Gastroesophageal sphincter (tissue), 4 donors: ENCODE measurements around the gene CCDC85B. TPM values are rescaled to one million over a fixed set of nuclear protein-coding genes. Genes with fewer than 3 reads are reported as not detected.
"Not testable (repeated sequence)": the region's sequence is repeated elsewhere in the genome, so short reads cannot be mapped to it uniquely, and the experiment has no call there.

Experiments used
- ATAC-seq: fragments of 150-250 bp; one replicate; pipeline ENCODE4 v1.9.1; 2016; ENCODE audit warnings: mild to moderate bottlenecking, moderate library complexity
- H3K27ac ChIP-seq, 4 donors: fragments of 200-600 bp; sonication (generic) in 3 of 4; 1 replicate in 3 of 4; 2 replicates in 1 of 4; pipeline ENCODE4 v1.5.1; 2016 to 2019
- H3K27me3 ChIP-seq: fragments of 200-600 bp; sonication (generic); one replicate; pipeline ENCODE4 v1.5.1; 2019
- H3K36me3 ChIP-seq, 2 donors: fragments of 200-600 bp; sonication (generic); one replicate each; pipeline ENCODE4 v1.5.1; 2019; ENCODE audit warnings: control low read depth in 1 of 2
- H3K4me1 ChIP-seq, 3 donors: fragments of 200-600 bp; sonication (generic); 1 replicate in 2 of 3; 2 replicates in 1 of 3; pipeline ENCODE4 v1.5.1; 2016 to 2019; ENCODE audit warnings: control low read depth in 2 of 3
- H3K4me3 ChIP-seq, 2 donors: fragments of 200-600 bp; sonication (generic); one replicate each; pipeline ENCODE4 v1.5.1; 2019; ENCODE audit warnings: mild to moderate bottlenecking in 1 of 2, moderate library complexity in 1 of 2
- H3K9me3 ChIP-seq, 3 donors: fragments of 200-600 bp; sonication (generic); one replicate each; pipeline ENCODE4 v1.5.1; 2017 to 2019; ENCODE audit warnings: control low read depth in 2 of 3
- CTCF ChIP-seq, 4 experiments: fragments of 200-600 bp in 2 of 4; fragments of 450-650 bp in 2 of 4; sonication (generic) in 1 of 4; IDR thresholded peaks; one replicate each; pipeline ENCODE4 v1.5.1; 2017 to 2019; ENCODE audit warnings: antibody characterized with exemption in 4 of 4, mild to moderate bottlenecking in 2 of 4, moderate library complexity in 2 of 4
- EP300 ChIP-seq: sonication (generic); formaldehyde crosslinking; IDR thresholded peaks from one replicate; pipeline ENCODE4 v1.6.1; 2017; ENCODE audit warnings: antibody characterized with exemption, mild to moderate bottlenecking
- POLR2A ChIP-seq, 2 donors: fragments of 450-650 bp; IDR thresholded peaks; one replicate each; pipeline ENCODE4 v1.6.1; 2017; ENCODE audit warnings: antibody characterized with exemption in 2 of 2, mild to moderate bottlenecking in 2 of 2, moderate library complexity in 1 of 2
- POLR2AphosphoS5 ChIP-seq: sonication (generic); formaldehyde crosslinking; IDR thresholded peaks from one replicate; pipeline ENCODE4 v1.6.1; 2017; ENCODE audit warnings: antibody characterized with exemption
- WGBS, 2 donors: methylation state at CpG; one replicate each; pipeline ENCODE4 v1.1.5; 2018; ENCODE audit warnings: low coverage in 1 of 2; 5-methylcytosine and 5-hydroxymethylcytosine counted together
- total RNA-seq, 4 donors: library from RNA; depleted of rRNA; stranded (reverse); fragments of >200 nt; gene quantifications; one replicate each; pipeline ENCODE4 v1.1.0, GENCODE V29; 2016

The CCDC85B gene
- total RNA-seq, 4 donors from 2014 or later: 68.7 to 111 (median 77.7) TPM

- Histone ChIP-seq H3K36me3 (peaks cover 0 to 24% of the 10 kb centered on the region in 2 donors), H3K4me3 (no peak overlapping the region), H3K27ac (no peak overlapping the region), H3K4me1 (peaks cover 0 to 11% (median 0%) of the 10 kb centered on the region in 3 donors), H3K9me3 (peaks cover 0 to 10% (median 0%) of the 10 kb centered on the region in 3 donors), H3K27me3 (no peaks in the 10 kb centered on the region)
- ATAC-seq: no peak
- TF ChIP-seq EP300 (no peak), POLR2A (IDR thresholded peaks at IDR 0.05) (no peak), POLR2AphosphoS5 (no peak), CTCF (IDR thresholded peaks at IDR 0.05) (no peak)
- 35% methylated on average over 2 of the region's 3 CpGs; no CpG with 5 or more reads in 1 of the 2 donors for WGBS, 2 donors
Observed at GRCh38 chr11:65847746-65848145, 42.7 kb upstream of the CCDC85B start.

- H3K9me3 ChIP-seq, ATAC-seq: not testable (repeated sequence)
Observed at GRCh38 chr11:65848693-65849092, 41.8 kb upstream of the CCDC85B start.

GRCh38 chr11:65849366-65849765 is 41.1 kb upstream of the CCDC85B start:
- no peak overlapping the region for H3K27ac ChIP-seq
- no peaks in the 10 kb centered on the region for H3K27me3 ChIP-seq
- ATAC-seq: no peak
- H3K9me3 ChIP-seq: peaks cover 0 to 10% (median 0%) of the 10 kb centered on the region in 3 donors
- peaks cover 0 to 27% (median 0%) of the 10 kb centered on the region in 3 donors for H3K4me1 ChIP-seq
- WGBS, 2 donors: 70 to 80% methylated on average over 1 to 7 of the region's 8 CpGs
- peaks cover 0 to 40% of the 10 kb centered on the region in 2 donors for H3K36me3 ChIP-seq
- no peak for TF ChIP-seq EP300
- H3K4me3 ChIP-seq: no peak overlapping the region

More at GRCh38 chr11:65848693-65849092, 41.8 kb upstream of the CCDC85B start:
- not testable (repeated sequence) for H3K27me3 ChIP-seq, H3K27ac ChIP-seq, H3K4me3 ChIP-seq
- Histone ChIP-seq H3K36me3 (peaks cover 0 to 33% of the 10 kb centered on the region in 2 donors), H3K4me1 (peaks cover 0 to 20% (median 0%) of the 10 kb centered on the region in 3 donors)
- 59 to 76% methylated on average over 2 to 6 of the region's 7 CpGs for WGBS, 2 donors

- WGBS, 2 donors: 24% methylated on average over 5 of the region's 16 CpGs; no CpG with 5 or more reads in 1 of the 2 donors
- Histone ChIP-seq H3K9me3 (peaks cover 0 to 10% (median 0%) of the 10 kb centered on the region in 3 donors), H3K36me3 (peaks cover 0 to 44% of the 10 kb centered on the region in 2 donors), H3K27ac (no peak overlapping the region), H3K4me1 (peaks cover 0 to 31% (median 0%) of the 10 kb centered on the region in 3 donors), H3K4me3 (no peak overlapping the region), H3K27me3 (no peaks in the 10 kb centered on the region)
- no peak for ATAC-seq
- TF ChIP-seq CTCF (IDR thresholded peaks at IDR 0.05) (no peak), POLR2A (IDR thresholded peaks at IDR 0.05) (no peak), EP300 (no peak), POLR2AphosphoS5 (no peak)
Observed at GRCh38 chr11:65849771-65850216, 40.7 kb upstream of the CCDC85B start.

GRCh38 chr11:65850217-65851082 is 40.0 kb upstream of the CCDC85B start:
- peaks cover 0 to 51% of the 10 kb centered on the region in 2 donors for H3K36me3 ChIP-seq
- no peak overlapping the region for H3K4me3 ChIP-seq
- H3K27ac ChIP-seq: no peak overlapping the region
- peaks cover 0 to 10% (median 0%) of the 10 kb centered on the region in 3 donors for H3K9me3 ChIP-seq
- no peaks in the 10 kb centered on the region for H3K27me3 ChIP-seq
- no peak for ATAC-seq
- H3K4me1 ChIP-seq: peaks cover 0 to 38% (median 2%) of the 10 kb centered on the region in 3 donors
- WGBS, 2 donors: no CpG with 5 or more reads among the region's 20 CpGs
- TF ChIP-seq POLR2AphosphoS5: no peak
- TF ChIP-seq POLR2A (IDR thresholded peaks at IDR 0.05): no peak
- TF ChIP-seq EP300: no peak
- no peak for TF ChIP-seq CTCF (IDR thresholded peaks at IDR 0.05)
